ENCODE results near the gene MAP2K2.

MAP2K2 gene

DNA sequence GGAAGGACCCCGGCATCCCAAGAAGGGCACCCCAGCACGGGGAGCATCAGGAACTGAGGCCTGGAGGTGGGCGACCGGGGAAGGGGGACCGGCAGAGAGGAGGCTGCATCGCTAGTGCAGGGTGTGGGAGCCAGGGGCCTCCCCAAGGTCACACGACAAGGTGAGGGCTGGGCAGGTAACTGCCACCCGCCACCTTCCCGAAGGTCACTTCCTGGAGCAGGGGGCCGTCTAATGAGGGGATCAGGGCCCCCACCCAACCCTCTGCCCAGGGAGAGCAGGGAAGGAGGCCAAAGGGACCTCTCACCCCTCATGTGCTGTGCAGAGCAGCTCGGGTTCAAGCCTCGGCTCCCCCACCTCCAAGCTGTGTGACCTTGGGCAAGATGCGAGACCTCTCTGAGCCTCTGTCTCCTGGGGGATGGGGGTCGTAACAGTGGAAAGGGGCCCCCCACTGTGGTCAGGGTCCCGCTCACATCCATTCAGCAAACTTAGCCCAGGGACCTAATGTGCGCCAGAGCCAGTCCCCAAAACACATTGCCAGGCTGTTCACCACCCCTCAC lies 63.2 kb downstream of the MAP2K2 start:
- DNase-seq (ENCODE audit: low read depth in 2 of 2): no peak

DNA sequence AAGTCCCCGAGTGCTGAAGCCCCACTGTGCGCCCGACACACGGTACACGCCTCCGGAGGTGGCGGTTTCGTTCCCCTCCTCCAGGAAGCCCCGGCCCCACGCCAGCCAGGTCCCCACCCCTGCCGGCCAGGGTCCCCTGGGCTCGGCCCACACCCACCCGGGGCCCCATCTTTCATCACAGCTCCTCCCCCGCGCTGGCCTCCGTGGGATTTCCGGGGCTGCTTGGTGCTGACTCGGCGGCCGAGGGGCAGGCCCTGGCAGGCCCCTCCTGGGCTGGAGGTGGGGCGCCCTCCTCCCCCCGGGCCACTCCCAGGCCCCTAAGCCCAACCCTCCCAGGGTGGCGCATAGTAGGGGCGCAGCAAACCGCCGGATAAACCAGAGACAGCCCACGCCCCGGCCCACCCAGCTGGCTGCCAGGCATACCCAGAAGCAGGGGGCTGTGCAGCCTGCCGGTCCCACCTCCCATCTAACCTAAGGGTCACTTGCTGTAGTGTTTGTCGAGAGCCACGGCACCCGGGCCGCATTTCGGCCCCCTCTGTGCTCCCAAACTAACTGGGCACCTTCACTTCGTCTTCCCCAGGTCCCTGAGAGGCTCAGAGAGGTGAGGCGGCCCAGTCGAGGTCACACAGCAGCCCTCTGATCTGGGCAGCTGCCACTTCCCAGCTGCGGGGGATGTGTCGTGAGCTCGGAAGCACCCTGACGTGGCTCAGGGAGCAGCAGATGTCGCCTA lies 63.9 kb downstream of the MAP2K2 start:
- DNase-seq (ENCODE audit: low read depth in 2 of 2): peak; percentile 56 to 79

DNA sequence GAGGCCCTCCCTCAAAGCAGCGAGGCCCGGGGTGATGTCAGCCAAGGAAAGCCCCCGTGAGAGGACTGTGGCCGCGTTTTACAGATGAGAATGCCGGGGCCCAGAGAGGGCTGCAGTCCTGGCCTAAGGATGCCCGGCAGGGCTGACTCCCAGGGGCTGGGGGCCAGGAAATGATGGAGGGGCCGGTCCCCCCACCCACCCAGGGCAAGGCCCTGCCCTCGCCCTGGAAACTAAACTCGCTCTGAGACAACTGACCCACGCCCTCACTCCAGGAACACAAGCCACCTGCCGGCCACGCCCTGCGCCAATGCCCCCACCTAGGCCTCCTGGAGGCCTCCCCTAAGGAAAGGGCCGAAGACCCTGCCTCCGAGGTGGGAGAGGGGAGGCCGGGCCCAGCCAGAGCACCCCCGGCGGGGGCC lies 64.5 kb downstream of the MAP2K2 start:
- DNase-seq (ENCODE audit: low read depth in 2 of 2): no peak

DNA sequence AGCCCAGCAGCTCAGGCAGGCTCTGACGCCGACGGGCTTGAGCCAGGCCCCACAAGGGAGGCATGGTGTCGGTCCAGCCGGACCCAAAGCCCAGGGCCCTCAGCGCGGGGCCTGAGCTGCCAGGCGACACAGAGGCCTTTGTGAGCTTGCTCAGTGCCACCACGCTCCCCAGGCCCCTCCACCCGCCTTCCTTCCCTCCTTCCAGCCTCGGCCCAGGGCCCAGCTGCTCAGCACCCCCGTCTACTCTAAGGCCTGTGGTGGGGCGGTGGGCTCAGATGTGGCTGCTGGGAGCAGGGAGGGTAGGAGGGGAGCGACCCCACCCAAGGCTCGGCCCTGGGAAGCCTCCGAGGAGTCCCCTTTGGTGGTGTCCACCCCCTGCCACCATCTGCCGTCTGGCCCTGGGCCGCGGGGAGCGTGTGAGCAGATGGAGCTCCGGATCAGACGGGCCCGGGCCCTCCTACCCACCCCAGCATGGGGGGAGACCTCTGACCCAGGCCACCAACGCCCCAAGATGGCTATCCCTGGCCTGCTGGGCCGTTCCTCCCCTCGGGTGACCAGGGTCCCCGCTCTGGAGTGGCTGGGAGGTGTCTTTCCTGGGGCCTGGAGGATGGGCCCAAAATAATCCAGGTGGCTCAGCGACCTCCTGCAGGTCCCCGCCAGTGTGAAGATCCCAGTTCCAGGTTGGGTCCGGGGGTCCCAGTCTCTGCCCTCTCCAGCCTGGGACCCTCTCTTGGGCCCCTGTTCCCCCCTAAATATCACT lies 65.0 kb downstream of the MAP2K2 start:
- DNase-seq (ENCODE audit: low read depth in 2 of 2): no peak

DNA sequence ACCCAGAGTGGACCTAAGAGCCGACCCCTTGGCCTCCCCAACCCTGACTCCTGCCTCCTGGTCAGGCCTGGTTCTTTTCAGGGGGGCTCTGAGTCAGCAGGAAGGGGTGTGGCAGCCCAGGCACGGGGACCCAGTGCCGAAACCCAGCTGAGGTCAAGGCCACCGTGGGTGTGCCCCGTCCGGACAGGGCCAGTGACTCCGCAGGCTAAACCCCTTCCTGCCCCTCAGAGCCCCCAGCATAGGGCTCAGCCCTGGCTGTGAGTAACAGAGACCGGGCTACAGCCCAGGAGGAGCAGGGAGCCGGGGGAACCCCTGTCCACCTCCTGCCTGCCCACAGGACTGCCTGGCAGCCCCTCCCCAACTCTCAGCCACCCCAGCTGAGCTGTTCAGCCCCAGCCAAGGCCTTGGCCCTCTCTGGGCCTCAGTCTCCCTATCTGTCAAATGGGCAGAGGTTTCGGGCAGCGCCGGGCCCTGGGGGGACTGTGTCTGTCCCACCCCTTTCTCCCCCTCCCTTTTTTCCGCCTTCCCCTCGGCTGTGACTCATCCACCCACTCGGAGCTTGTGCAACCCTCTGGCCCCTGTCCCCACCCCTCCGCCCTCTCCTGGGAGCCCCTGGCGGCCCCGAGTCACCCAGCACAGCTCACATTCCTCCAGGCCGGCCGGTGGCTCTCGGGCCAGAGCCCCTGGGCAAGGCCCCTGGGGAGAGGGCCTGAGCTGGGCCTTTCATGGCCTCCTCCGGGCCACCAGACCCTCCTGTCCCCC lies 65.8 kb downstream of the MAP2K2 start:
- DNase-seq (ENCODE audit: low read depth in 2 of 2): peak; percentile 59 to 75

DNA sequence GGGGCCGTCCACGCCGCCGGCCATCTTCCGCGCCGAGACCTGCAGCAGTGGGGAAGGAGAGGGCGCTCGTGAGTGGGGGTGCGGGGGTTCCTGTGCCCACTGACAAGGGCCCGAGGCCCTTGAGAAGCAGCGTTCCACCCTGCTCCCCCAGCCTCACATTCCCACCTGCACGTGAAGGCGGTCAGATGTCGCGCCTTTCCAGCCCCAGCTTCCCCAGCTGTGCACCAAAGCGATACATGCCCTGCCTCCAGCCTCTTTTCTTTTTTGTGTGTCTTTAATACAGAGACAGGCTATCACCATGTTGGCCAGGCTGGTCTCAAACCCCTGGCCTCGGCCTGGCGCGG lies 68.7 kb downstream of the MAP2K2 start:
- no peak for DNase-seq (ENCODE audit: low read depth in 2 of 2)

DNA sequence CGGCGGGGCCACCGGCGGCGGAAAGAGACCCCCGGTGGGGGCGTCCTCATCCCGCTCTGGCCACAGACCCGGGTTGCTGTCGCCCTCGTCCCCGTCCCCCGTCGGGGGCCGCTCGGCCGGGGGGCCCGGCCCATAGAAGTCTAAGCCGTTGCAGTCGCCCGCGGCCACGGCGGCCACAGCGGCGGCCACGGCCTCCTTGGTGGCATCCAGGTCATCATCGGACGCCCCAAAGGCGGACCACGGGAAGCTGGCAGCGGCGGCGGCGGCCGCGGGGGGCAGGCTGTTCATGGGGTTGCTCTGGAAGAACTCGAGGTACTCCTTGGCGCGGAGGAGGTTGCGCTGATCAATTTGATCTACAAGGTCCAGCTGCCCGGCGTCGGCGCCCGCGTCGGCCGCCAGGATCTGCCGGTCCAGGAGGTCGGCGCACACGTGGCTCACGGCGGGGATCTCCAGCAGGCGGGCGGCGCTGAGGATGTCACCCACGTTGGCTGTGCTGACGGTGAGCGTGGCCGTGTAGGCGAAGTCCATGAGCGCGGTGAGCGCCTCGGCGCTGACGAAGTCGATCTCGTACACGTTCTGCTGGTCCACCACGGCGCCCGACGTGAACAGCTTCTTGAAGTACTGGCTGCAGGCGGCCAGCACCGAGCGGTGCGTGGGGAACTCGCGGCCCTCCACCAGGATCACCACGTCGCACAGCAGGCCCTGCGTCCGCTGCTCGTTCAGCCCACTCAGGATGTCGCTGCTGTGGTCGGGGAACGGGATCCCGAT lies 69.3 kb downstream of the MAP2K2 start:
- no peak for DNase-seq (ENCODE audit: low read depth in 2 of 2)

DNA sequence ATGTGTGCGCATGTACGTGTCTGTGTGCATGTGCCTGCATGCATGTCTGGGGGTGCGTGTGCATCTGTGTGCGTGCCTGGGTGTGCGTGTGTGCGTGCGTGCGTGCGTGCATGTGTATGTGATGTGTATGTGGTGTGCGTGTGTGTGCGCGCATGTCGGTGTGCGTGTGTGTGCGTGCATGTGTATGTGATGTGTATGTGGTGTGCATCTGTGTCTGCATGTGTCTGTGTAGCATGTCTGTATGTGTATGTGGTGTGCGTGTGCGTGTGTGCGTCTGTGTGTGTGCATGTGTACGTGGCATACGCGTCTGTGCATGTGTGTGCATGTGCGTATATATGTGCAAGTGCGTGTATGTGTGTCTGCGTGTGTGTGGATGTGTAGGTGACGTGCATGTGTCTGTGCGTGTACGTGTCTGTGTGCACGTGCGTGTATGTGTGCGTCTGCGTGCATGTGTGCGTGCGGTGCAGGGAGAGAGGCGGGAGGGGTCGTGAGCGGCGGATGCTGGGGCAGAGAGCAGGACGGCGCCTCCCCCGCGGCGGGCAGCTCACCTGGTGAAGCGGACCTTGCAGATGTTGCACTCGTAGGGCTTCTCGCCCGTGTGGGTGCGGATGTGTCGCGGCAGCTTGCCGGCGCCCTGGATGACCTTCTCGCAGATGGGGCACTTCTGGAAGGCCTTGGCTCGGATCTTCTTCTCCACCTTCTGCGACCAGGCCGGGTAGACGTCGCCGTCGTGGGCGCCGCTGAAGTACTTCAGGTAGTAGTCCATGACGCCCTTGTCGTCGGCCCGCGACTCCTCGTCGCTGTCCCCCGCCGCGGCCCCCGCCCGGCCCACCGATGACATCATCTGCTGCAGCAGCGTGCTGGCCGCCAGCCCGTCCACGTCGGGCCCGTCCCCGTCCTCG lies 70.2 kb downstream of the MAP2K2 start:
- no peak for DNase-seq (ENCODE audit: low read depth in 2 of 2)

DNA sequence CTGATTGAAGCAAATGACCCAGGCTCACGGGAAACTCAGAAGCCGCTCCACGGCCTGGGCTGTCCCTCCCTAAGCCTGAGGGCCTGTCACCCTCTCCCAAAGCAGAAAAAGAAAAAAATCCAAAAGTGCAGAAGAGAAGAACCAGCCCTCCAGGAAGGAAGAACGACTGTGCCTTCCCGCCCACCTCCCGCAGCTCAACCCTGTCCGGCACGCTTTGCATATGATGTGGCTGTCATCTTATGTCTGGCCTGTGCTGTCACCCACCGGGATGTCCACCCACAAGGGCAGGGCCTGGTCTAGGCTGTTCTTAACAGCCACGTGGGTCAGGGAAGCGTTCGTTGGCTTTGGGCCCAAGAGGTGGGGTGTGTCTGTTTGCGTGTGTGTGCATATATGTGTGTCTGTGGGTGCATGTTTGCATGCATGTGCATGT lies 70.9 kb downstream of the MAP2K2 start:
- DNase-seq (ENCODE audit: low read depth in 2 of 2): no peak

DNA sequence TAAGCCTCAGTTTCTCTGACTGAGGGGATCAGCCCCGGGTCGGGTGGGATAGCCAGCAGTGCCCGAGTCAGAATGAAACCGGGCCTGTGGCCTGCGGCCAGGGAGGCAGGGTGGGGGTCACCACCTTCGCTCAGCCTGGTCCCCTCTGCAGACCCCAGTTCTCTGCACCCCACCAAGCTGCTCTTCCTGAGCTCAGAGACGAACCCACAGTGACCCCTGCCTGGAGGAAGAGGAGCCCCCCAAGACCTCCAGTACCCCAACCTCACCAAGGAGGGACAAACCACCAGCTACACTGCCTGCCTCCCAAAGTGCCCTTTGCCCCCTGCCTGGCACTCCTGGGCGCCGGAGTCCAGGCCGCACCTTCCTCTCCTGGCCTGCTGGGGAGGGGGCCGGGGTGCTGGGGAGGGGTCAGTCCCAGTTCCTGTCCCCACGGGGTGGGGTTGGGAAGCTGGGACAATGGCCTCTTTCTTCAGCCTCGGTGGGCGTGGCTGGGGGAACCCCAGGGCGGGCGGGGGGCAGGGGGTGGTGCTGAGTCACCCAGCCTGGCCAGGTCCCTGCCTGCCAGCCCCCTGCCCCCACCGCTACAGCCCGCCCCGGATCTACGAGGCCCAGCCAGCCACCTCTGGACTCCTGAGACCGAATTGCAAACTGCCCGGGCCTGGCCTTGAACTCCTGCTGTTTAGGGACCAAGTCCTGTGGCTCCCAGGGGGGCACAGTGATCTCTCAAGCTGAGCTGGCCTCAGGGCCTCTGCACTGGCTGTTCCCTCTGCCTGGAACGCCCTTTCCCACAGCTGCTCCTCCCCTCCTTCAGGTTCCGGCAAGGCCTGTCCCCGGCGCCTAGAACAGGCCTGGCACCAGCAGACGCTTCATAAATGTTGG lies 71.6 kb downstream of the MAP2K2 start:
- DNase-seq (ENCODE audit: low read depth in 2 of 2): no peak

DNA sequence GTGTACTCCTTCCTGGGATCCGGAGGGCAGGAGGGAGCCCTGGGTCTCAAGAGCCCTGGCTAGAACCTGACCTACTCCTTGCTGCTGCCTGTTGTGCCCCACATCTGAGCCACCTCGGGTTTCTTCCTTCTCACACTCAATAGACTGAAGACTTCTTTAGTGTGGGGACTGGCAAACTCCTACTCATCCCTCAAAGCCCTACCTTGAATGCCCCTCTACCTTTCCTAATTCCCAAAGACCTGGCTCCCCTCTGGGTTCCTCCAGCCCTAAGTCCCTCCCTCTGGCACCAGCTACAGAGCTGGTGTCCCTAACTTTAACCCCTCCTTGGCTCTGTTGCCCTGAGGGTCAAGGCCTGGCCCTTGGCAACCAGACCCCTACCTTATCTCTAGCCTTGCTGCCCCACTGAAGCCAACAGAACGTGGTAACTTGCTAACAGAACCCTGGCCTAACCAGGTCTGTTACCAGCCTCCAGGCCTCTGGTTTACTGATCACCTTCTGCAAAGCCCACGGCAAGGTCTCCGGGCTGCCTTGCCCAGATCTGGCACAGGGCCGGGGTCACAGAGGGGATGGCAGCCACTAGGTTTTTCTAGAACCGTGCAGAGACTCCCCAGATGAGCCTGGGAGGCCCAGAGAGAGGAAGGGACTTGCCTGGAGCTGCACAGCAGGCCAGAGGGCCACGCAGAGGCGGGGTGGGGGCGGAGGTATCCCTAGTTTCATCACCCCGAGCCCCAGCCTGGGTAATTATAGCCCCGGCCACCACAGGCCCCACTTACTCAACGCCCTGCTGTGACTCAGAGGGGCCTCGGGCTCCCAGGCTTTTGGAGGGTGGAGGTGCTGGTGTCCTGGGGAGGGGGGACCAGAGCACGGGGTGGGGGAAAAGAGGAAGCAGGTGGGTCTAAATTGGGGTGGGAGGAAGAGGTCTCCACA lies 72.5 kb downstream of the MAP2K2 start:
- DNase-seq (ENCODE audit: low read depth in 2 of 2): no peak

DNA sequence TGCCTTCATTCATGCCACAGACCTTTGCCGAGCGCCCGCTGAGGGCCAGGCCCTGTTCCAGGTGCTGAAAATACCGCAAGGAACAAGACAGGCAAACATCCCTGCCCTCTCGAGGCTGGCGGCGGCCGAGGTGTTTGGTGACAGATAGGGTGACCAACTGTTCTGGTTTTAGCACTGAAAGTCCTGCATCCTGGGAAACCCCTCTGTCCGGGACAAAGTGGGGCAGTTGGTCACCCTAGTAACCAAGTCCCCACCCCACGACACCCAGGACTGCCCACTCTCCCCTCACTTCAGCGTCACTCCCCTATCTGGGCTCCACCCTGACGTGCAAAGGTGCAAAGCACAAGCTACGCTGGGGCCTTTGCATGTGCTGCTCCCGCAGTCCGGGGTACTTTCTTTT lies 74.5 kb downstream of the MAP2K2 start:
- no peak for DNase-seq (ENCODE audit: low read depth in 2 of 2)

DNA sequence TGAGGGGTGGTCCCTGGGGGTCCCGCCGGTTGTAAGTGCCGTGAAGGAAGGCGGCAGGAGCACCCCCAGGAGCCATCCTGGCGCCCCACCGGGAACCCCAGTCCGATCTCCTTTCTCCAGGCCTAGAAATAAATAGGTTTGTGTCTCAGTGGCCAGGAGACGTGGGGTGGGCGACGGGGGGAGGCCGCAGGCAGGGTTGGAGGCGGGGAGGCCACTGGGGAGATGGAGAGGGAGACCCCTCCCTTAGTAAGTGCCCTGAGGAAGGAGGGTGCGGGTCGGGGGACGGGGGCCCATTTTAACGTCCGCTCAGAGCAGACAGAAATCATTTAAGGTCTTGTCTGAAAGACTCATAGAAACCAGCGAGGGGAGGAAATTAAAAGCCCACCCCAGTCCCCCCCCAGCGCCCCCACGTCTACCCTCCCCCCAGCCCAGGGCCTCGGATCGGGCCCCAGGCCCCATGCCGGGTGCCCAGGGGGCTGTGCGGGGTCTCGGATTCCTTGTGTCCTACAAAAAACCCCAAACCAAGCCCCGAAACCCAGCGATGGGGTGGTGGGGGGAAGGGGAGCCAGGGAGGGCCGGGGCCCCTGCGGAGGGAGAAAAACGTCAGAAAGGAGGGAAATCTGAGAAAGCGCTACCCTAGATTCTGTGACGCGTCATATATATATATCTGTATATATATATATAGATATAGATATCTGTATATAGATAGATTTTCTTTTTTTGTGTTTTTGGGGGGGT lies 76.8 kb downstream of the MAP2K2 start:
- no peak for DNase-seq (ENCODE audit: low read depth in 2 of 2)

DNA sequence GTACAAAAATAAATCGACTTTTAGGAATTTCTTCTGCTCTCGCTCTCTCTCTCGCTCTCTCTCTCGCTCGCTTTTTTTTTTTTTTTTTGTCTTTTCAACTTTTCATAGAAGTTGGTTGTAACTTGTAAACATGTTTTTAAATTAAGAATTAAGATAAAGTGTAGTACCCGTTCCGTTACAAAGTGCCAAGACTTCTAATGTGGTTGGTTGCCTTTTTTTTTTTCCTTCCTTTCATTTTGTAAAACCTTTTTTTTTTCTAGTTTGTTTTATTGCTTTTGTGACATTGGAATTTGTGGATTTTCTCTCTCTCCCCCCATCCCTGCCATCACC lies 77.6 kb downstream of the MAP2K2 start:
- DNase-seq (ENCODE audit: low read depth in 2 of 2): no peak

DNA sequence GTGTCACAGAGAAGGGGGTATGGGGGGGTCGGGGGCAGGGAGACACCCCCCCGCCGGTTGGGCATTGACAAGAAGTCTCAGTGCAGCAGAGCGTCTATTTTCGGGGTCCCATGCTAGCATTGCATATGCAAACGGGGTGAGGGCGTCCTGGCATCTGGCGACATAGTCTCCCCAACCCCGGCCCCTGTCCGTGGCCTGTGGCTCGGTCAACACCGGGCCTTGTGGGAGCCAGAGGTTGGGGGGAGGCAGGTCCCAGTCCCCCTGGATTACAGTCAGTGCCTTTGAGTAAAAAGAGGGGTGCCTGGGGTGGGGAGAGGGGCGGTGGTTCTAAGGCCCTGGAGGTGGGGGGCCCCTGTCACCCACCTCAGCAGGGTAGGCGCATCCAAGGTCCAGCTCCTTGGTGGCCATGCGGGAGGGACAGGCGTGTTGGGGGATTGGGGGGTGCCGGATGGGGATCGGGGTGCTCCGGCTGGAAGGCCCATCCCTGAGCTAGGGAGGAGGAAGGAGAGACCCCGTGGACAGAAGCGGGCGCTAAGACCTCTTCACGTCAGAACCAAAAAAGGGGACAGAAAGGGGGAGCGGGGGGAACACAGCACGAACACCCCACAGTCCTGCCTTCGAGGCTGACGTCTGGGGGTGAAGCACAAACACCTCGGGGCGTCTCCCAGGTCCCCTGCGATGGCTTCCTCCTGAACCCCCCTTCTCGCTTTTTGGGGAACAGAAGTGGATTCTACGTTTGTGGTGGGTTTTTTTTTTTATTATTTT lies 78.1 kb downstream of the MAP2K2 start:
- DNase-seq (ENCODE audit: low read depth in 2 of 2): no peak

DNA sequence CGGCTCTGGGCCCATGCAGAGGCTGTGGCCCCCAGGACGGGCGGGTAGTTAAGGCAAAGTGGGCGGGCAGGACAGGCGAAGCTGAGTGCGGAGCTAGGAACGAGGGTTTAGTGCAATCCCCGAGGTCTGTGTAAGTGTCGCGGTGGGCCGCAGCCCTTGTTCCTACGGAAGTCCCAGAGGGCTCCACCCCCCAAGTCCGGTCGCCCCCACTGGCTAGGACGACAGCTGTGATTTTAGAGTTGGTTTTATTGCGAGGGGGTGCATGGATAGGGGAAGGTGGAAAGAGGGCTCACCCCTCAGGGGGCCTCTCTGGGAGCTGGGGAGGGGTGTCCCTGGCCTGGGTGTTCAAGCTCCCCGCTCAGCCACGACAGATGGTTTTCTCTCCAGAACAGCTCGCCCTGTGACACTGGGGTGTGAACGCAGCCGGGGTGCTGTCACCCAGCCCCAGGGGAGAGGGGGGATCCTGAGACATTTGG lies 78.9 kb downstream of the MAP2K2 start:
- no peak for DNase-seq (ENCODE audit: low read depth in 2 of 2)
